ENCODE data around the gene LACRT. TPM values are rescaled to one million over a fixed set of nuclear protein-coding genes. Genes with fewer than 3 reads are reported as not detected.

Gene LACRT
- total and polyA plus RNA-seq, 4 donors, result not detected

DNA sequence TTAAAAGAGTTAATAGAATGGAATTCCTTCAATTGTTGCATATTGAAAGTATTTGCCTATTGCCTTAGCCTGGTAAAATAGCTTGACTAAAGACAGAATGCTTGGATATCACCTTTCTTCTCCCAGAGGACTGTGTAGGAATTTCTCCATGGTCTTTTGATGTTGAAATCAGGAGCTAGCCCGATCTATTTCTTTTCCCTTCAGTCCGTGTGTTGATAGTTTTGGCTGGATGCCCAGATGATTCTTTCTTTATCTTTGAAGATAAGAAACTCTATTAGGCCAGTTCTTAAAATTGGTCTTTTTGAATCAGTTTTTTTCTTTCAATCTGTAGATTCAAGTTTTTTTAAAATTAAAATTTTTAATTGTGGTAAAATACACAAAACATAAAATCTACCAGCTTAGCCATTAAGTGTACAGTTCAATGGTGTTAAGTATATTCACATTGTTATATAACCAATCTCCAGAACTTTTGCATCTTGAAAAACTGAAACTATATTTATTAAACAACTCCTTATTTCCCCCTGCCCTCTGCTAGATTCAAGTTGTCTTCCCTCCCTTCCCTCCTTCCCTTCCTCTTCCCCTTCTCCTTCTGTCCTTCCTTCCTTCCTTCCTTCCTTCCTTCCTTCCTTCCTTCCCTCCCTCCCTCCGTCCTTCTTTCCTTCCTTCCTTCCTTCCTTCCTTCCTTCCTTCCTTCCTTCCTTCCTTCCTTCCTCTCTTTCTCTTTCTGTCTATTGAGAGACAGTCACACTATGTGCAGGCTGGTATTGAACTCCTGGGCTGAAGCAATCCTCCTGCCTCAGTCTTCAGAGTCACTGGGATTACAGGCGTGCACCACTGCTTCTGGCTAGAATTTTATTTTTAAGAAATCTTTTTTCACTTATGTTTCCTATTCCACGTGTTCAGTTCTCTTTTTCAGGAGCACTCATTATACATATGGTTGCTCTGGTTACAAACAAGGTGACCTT, 10.1 kb downstream of the LACRT start:
- Histone ChIP-seq H3K27ac (ENCODE audit: low read depth in 1 of 2, low read length in 2 of 2) (no peak overlapping the region), H3K27me3 (ENCODE audit: control insufficient read depth in 4 of 4, insufficient read depth in 4 of 4, low read length in 3 of 4) (no peaks in the 10 kb centered on the region), H3K36me3 (ENCODE audit: control insufficient read depth in 4 of 4, insufficient read depth in 3 of 4, low read depth in 1 of 4, low read length in 3 of 4) (no peaks in the 10 kb centered on the region), H3K4me1 (ENCODE audit: control insufficient read depth in 4 of 4, insufficient read depth in 4 of 4, low read length in 3 of 4) (no peaks in the 10 kb centered on the region), H3K9ac (ENCODE audit: low read depth in 1 of 2, low read length in 2 of 2) (no peak overlapping the region), H3K9me3 (ENCODE audit: control insufficient read depth in 4 of 4, low read length in 3 of 4) (peaks cover 0 to 5% (median 2%) of the 10 kb centered on the region in 4 donors), H3K4me3 (ENCODE audit: low read depth in 1 of 3, low read length in 3 of 3) (no peak overlapping the region)
- DNase-seq (ENCODE audit: low spot score), result no peak
- 48% methylated on average over 5 of the region's 5 CpGs for WGBS
- TF ChIP-seq FOXA2 (IDR thresholded peaks at IDR 0.05) (no peak), RXRA (IDR thresholded peaks at IDR 0.05) (no peak), TAF1 (conservative IDR thresholded peaks at IDR 0.05) (no peak), SP1 (IDR thresholded peaks at IDR 0.05) (no peak), HNF4G (IDR thresholded peaks at IDR 0.05) (no peak), HNF4A (conservative IDR thresholded peaks at IDR 0.05) (no peak), NR2F2 (IDR thresholded peaks at IDR 0.05) (no peak), RAD21 (IDR thresholded peaks at IDR 0.05) (no peak), GABPA (IDR thresholded peaks at IDR 0.05 in 1 of 2, conservative IDR thresholded peaks at IDR 0.05 in 1 of 2) (no peak), YY1 (IDR thresholded peaks at IDR 0.05) (no peak), FOXA1 (IDR thresholded peaks at IDR 0.05) (no peak)
- TF ChIP-seq, protein P1, sequence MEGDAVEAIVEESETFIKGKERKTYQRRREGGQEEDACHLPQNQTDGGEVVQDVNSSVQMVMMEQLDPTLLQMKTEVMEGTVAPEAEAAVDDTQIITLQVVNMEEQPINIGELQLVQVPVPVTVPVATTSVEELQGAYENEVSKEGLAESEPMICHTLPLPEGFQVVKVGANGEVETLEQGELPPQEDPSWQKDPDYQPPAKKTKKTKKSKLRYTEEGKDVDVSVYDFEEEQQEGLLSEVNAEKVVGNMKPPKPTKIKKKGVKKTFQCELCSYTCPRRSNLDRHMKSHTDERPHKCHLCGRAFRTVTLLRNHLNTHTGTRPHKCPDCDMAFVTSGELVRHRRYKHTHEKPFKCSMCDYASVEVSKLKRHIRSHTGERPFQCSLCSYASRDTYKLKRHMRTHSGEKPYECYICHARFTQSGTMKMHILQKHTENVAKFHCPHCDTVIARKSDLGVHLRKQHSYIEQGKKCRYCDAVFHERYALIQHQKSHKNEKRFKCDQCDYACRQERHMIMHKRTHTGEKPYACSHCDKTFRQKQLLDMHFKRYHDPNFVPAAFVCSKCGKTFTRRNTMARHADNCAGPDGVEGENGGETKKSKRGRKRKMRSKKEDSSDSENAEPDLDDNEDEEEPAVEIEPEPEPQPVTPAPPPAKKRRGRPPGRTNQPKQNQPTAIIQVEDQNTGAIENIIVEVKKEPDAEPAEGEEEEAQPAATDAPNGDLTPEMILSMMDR (IDR thresholded peaks at IDR 0.05; ENCODE audit: low read depth, low read length, missing input control), result no peak
- TF ChIP-seq, protein P2, sequence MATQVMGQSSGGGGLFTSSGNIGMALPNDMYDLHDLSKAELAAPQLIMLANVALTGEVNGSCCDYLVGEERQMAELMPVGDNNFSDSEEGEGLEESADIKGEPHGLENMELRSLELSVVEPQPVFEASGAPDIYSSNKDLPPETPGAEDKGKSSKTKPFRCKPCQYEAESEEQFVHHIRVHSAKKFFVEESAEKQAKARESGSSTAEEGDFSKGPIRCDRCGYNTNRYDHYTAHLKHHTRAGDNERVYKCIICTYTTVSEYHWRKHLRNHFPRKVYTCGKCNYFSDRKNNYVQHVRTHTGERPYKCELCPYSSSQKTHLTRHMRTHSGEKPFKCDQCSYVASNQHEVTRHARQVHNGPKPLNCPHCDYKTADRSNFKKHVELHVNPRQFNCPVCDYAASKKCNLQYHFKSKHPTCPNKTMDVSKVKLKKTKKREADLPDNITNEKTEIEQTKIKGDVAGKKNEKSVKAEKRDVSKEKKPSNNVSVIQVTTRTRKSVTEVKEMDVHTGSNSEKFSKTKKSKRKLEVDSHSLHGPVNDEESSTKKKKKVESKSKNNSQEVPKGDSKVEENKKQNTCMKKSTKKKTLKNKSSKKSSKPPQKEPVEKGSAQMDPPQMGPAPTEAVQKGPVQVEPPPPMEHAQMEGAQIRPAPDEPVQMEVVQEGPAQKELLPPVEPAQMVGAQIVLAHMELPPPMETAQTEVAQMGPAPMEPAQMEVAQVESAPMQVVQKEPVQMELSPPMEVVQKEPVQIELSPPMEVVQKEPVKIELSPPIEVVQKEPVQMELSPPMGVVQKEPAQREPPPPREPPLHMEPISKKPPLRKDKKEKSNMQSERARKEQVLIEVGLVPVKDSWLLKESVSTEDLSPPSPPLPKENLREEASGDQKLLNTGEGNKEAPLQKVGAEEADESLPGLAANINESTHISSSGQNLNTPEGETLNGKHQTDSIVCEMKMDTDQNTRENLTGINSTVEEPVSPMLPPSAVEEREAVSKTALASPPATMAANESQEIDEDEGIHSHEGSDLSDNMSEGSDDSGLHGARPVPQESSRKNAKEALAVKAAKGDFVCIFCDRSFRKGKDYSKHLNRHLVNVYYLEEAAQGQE (IDR thresholded peaks at IDR 0.05), result no peak
- TF ChIP-seq, protein P3, sequence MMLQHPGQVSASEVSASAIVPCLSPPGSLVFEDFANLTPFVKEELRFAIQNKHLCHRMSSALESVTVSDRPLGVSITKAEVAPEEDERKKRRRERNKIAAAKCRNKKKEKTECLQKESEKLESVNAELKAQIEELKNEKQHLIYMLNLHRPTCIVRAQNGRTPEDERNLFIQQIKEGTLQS (IDR thresholded peaks at IDR 0.05), result no peak
- TF ChIP-seq, protein P4, sequence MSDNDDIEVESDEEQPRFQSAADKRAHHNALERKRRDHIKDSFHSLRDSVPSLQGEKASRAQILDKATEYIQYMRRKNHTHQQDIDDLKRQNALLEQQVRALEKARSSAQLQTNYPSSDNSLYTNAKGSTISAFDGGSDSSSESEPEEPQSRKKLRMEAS (IDR thresholded peaks at IDR 0.05), result no peak
- TF ChIP-seq, protein P5, sequence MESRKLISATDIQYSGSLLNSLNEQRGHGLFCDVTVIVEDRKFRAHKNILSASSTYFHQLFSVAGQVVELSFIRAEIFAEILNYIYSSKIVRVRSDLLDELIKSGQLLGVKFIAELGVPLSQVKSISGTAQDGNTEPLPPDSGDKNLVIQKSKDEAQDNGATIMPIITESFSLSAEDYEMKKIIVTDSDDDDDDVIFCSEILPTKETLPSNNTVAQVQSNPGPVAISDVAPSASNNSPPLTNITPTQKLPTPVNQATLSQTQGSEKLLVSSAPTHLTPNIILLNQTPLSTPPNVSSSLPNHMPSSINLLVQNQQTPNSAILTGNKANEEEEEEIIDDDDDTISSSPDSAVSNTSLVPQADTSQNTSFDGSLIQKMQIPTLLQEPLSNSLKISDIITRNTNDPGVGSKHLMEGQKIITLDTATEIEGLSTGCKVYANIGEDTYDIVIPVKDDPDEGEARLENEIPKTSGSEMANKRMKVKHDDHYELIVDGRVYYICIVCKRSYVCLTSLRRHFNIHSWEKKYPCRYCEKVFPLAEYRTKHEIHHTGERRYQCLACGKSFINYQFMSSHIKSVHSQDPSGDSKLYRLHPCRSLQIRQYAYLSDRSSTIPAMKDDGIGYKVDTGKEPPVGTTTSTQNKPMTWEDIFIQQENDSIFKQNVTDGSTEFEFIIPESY (IDR thresholded peaks at IDR 0.05), result no peak
